Breast epithelium (tissue), 4 donors: ENCODE data around the gene AMZ2. TPM values are rescaled to one million over a fixed set of nuclear protein-coding genes. Genes with fewer than 3 reads are reported as not detected.

Experiments used
- DNase-seq, 2 donors: peaks; one replicate each; pipeline ENCODE4 v3.0.0-alpha.2; 2019; ENCODE audit warnings: low spot score in 2 of 2
- H3K27ac ChIP-seq, 2 donors: fragments of 200-600 bp; sonication (generic) in 1 of 2; one replicate each; pipeline ENCODE4 v1.5.1; 2016 to 2019; ENCODE audit warnings: mild to moderate bottlenecking in 1 of 2
- H3K27me3 ChIP-seq, 2 donors: fragments of 200-600 bp; sonication (generic) in 1 of 2; one replicate each; pipeline versions ENCODE4 v1.5.1 to v1.6.0; 2017 to 2019; ENCODE audit warnings: control low read depth in 1 of 2, mild to moderate bottlenecking in 1 of 2
- H3K36me3 ChIP-seq: fragments of 200-600 bp; one replicate; pipeline ENCODE4 v1.5.1; 2019
- H3K4me1 ChIP-seq, 2 donors: fragments of 200-600 bp; sonication (generic); one replicate each; pipeline ENCODE4 v1.5.1; 2016 to 2019; ENCODE audit warnings: control low read depth in 1 of 2
- H3K4me3 ChIP-seq, 3 donors: fragments of 200-600 bp; sonication (generic); 1 replicate in 2 of 3; 2 replicates in 1 of 3; pipeline ENCODE4 v1.5.1; 2016 to 2019; ENCODE audit warnings: mild to moderate bottlenecking in 3 of 3, moderate library complexity in 2 of 3
- H3K9me3 ChIP-seq, 2 donors: fragments of 200-600 bp; sonication (generic) in 1 of 2; one replicate each; pipeline ENCODE4 v1.5.1; 2016 to 2019; ENCODE audit warnings: control low read depth in 1 of 2
- POLR2A ChIP-seq: fragments of 450-650 bp; IDR thresholded peaks from one replicate; pipeline ENCODE4 v1.6.1; 2016; ENCODE audit warnings: antibody characterized with exemption, mild to moderate bottlenecking, moderate library complexity
- POLR2AphosphoS5 ChIP-seq, 3 donors: sonication (generic); formaldehyde crosslinking; IDR thresholded peaks; one replicate each; pipeline ENCODE4 v1.6.1; 2017; ENCODE audit warnings: antibody characterized with exemption in 3 of 3
- intact Hi-C: fragments of 100-400 bp; cut with DNase I; formaldehyde crosslinking; loops from one replicate; pipeline ENCODE4 v1.15.1; 2023; ENCODE audit warnings: low total_unique reads
- total RNA-seq, 3 donors: library from RNA; depleted of rRNA; stranded (reverse); fragments of >200 nt; gene quantifications; one replicate each; pipeline ENCODE4 v1.1.0, GENCODE V29; 2016
- TF ChIP-seq, protein P1 (sequence below), 3 donors: fragments of 450-650 bp; IDR thresholded peaks; one replicate each; pipeline ENCODE4 v1.5.1; 2016 to 2017; ENCODE audit warnings: antibody characterized with exemption in 3 of 3, mild to moderate bottlenecking in 3 of 3, moderate library complexity in 3 of 3

The AMZ2 gene
- total RNA-seq, 3 donors from 2014 or later = 36.7 to 94.9 (median 48.3) TPM

DNA sequence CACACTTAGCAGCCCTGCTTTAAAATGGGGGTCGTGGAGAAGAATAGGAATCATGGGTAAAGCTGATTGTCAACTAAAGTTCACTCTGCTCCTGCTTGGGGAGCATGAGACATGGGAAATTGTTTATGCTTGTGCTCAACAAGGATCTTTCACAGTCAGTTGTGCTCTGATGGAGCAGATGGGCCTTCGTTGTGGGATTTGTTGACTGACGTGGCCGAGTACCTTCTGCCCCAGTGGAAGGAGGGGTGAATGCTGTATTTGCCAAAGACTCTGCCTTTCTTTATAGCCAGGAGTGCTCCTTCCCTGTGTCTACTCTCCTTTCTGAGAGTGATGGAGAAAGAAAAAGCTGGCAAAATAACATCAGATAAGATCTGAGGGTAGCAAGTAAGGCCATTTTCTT is 54.8 kb downstream of the AMZ2 start:
- Histone ChIP-seq H3K27ac (peak overlapping the region; percentile 27 to 52), H3K9me3 (no peaks in the 10 kb centered on the region), H3K4me3 (no peak overlapping the region), H3K4me1 (no peaks in the 10 kb centered on the region), H3K36me3 (no peaks in the 10 kb centered on the region), H3K27me3 (no peaks in the 10 kb centered on the region)
- no peak for DNase-seq
- intact Hi-C loops = no loop called here
- TF ChIP-seq, protein P1, sequence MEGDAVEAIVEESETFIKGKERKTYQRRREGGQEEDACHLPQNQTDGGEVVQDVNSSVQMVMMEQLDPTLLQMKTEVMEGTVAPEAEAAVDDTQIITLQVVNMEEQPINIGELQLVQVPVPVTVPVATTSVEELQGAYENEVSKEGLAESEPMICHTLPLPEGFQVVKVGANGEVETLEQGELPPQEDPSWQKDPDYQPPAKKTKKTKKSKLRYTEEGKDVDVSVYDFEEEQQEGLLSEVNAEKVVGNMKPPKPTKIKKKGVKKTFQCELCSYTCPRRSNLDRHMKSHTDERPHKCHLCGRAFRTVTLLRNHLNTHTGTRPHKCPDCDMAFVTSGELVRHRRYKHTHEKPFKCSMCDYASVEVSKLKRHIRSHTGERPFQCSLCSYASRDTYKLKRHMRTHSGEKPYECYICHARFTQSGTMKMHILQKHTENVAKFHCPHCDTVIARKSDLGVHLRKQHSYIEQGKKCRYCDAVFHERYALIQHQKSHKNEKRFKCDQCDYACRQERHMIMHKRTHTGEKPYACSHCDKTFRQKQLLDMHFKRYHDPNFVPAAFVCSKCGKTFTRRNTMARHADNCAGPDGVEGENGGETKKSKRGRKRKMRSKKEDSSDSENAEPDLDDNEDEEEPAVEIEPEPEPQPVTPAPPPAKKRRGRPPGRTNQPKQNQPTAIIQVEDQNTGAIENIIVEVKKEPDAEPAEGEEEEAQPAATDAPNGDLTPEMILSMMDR (IDR thresholded peaks at IDR 0.05) = no peak
- TF ChIP-seq POLR2AphosphoS5 (IDR thresholded peaks at IDR 0.05) = no peak
- TF ChIP-seq POLR2A = no peak

- DNase-seq = no peak
- H3K36me3 ChIP-seq = no peaks in the 10 kb centered on the region
- H3K27ac ChIP-seq = no peak overlapping the region
- no peaks in the 10 kb centered on the region for H3K9me3 ChIP-seq
- H3K4me1 ChIP-seq = no peaks in the 10 kb centered on the region
- H3K27me3 ChIP-seq = no peaks in the 10 kb centered on the region
- intact Hi-C loops = loop anchor here (1.0 kb wide), 1 partner anchor 15 kb away; no protein-coding TSS in a partner anchor
- H3K4me3 ChIP-seq = no peak overlapping the region
- TF ChIP-seq, protein P1 (IDR thresholded peaks at IDR 0.05) = no peak
- no peak for TF ChIP-seq POLR2AphosphoS5 (IDR thresholded peaks at IDR 0.05)
- no peak for TF ChIP-seq POLR2A
Measured at GRCh38 chr17:68304706-68305105, 56.9 kb downstream of the AMZ2 start.

DNA sequence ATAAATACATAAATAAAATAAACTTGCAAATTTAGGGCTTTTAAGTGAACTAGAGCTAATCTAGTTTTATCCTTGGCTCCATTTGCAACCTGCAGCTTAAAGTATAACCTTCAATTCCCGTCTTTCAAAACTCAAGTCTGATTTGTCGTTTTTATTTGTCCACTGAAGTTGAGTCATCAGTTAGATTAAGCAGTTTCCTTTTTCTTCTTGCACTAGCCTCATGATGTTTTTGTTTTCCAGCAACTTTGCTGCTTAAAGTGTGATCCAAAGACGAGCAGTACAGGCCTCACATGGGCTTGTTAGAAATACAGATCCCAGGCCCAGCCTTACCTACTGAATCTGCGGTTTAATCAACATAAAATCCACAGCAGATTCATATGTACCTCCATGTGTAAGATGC is 57.3 kb downstream of the AMZ2 start:
- TF ChIP-seq POLR2A = no peak
- TF ChIP-seq POLR2AphosphoS5 (IDR thresholded peaks at IDR 0.05) = no peak
- TF ChIP-seq, protein P1 (IDR thresholded peaks at IDR 0.05) = no peak
- no peaks in the 10 kb centered on the region for H3K4me1 ChIP-seq
- H3K36me3 ChIP-seq = no peaks in the 10 kb centered on the region
- H3K9me3 ChIP-seq = no peaks in the 10 kb centered on the region
- no peak overlapping the region for H3K27ac ChIP-seq
- intact Hi-C loops = loop anchor here (1.0 kb wide), 1 partner anchor 14 kb away; no protein-coding TSS in a partner anchor
- DNase-seq = no peak
- H3K4me3 ChIP-seq = no peak overlapping the region
- H3K27me3 ChIP-seq = no peaks in the 10 kb centered on the region

Other genes with a start within 250 kb of the AMZ2 start
- gene KPNA2, start 212.3 kb upstream of the AMZ2 start, total RNA-seq = 10 to 100 TPM; 19.7 to 21.9 (median 20.5) TPM
- 1 to 10 TPM in 2 of 3 donors, under 1 TPM in 1; 0.64 to 4.1 (median 2.3) TPM for gene SLC16A6, start 43.1 kb downstream of the AMZ2 start, total RNA-seq
- 10 to 100 TPM in 1 of 3 donors, 1 to 10 TPM in 2; 9.3 to 14.8 (median 9.5) TPM for gene ARSG, start 43.5 kb downstream of the AMZ2 start, total RNA-seq
- 10 to 100 TPM; 65.1 to 83.6 (median 70.9) TPM for gene WIPI1, start 209.5 kb downstream of the AMZ2 start, total RNA-seq